ENCODE results near the gene NCK2.

DNA sequence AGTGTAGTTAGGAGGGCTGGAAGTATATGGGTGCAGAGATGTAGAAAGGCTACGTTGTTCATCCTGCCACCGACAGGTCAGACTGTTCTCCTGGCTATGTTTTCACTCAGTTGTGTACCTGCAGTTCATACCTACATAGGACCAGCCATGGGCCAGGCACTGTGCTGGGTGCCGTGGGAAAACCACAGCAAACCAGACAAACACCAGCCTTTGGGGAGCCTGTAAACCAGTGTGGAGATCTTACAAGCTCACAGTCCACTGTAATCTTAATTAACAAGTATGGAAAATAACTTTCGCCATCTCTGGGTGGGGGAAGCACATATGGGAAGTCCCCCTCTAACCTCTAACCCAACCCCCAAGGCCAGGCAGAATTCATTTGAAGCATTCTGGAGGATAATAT is 12.7 kb downstream of the NCK2 start:
- TF ChIP-seq, protein P1, sequence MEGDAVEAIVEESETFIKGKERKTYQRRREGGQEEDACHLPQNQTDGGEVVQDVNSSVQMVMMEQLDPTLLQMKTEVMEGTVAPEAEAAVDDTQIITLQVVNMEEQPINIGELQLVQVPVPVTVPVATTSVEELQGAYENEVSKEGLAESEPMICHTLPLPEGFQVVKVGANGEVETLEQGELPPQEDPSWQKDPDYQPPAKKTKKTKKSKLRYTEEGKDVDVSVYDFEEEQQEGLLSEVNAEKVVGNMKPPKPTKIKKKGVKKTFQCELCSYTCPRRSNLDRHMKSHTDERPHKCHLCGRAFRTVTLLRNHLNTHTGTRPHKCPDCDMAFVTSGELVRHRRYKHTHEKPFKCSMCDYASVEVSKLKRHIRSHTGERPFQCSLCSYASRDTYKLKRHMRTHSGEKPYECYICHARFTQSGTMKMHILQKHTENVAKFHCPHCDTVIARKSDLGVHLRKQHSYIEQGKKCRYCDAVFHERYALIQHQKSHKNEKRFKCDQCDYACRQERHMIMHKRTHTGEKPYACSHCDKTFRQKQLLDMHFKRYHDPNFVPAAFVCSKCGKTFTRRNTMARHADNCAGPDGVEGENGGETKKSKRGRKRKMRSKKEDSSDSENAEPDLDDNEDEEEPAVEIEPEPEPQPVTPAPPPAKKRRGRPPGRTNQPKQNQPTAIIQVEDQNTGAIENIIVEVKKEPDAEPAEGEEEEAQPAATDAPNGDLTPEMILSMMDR (IDR thresholded peaks at IDR 0.05) = no peak
- TF ChIP-seq NFYB (CRISPR knock-in tag; conservative IDR thresholded peaks at IDR 0.05; ENCODE audit: low read depth) (no peak), JUN (CRISPR knock-in tag; IDR thresholded peaks at IDR 0.05) (no peak), NR3C1 (CRISPR knock-in tag; conservative IDR thresholded peaks at IDR 0.05; ENCODE audit: low read depth) (no peak), IRF2 (CRISPR knock-in tag; IDR thresholded peaks at IDR 0.05; ENCODE audit: borderline replicate concordance, low read depth) (no peak), USF1 (CRISPR knock-in tag; IDR thresholded peaks at IDR 0.05) (no peak)

Data from WTC11 (cell line).